GM23338 (cell line): ENCODE data around the gene WWOX. TPM values are rescaled to one million over a fixed set of nuclear protein-coding genes. Genes with fewer than 3 reads are reported as not detected.

Experiments
- ATAC-seq: fragments of 200-7000 bp; cut with Tn5 transposase; 3 replicates; pipeline ENCODE4 v1.9.1; 2020
- DNase-seq: peaks from one replicate; pipeline ENCODE4 v3.0.0-alpha.2; 2015; ENCODE audit warnings: low spot score
- H2AFZ ChIP-seq: fragments of 200-600 bp; sonication (generic); 2 replicates; pipeline ENCODE4 v1.8.0; 2016; ENCODE audit warnings: antibody characterized with exemption, mild to moderate bottlenecking, moderate library complexity
- H3F3A ChIP-seq: fragments of 200-600 bp; sonication (generic); replicated peaks from 2 replicates; pipeline ENCODE4 v1.8.0; 2017; ENCODE audit warnings: antibody characterized with exemption, mixed run types, low read depth
- H3K27ac ChIP-seq: fragments of 200-600 bp; sonication (generic); 2 replicates; pipeline ENCODE4 v1.6.1; 2016; ENCODE audit warnings: low read depth
- H3K27me3 ChIP-seq: fragments of 200-600 bp; sonication (generic); 2 replicates; pipeline ENCODE4 v1.8.0; 2016; ENCODE audit warnings: mild to moderate bottlenecking, mixed run types, moderate library complexity; ENCODE audit not compliant: insufficient read depth
- H3K36me3 ChIP-seq: fragments of 200-600 bp; sonication (generic); 2 replicates; pipeline ENCODE4 v1.8.0; 2016; ENCODE audit warnings: mild to moderate bottlenecking; ENCODE audit not compliant: insufficient read depth
- H3K4me1 ChIP-seq: fragments of 200-600 bp; sonication (generic); 2 replicates; pipeline ENCODE4 v1.8.0; 2016; ENCODE audit warnings: mild to moderate bottlenecking, moderate library complexity; ENCODE audit not compliant: insufficient read depth
- H3K4me2 ChIP-seq: fragments of 200-600 bp; sonication (generic); 2 replicates; pipeline ENCODE4 v1.7.1; 2017; ENCODE audit warnings: mixed run types
- H3K4me3 ChIP-seq: fragments of 200-600 bp; sonication (generic); 2 replicates; pipeline ENCODE4 v1.6.1; 2016; ENCODE audit warnings: mixed run types
- H3K79me2 ChIP-seq: fragments of 200-600 bp; sonication (generic); replicated peaks from 2 replicates; pipeline ENCODE4 v1.8.0; 2017; ENCODE audit warnings: mild to moderate bottlenecking; ENCODE audit not compliant: insufficient read depth
- H3K9me2 ChIP-seq: fragments of 200-600 bp; sonication (generic); 2 replicates; pipeline ENCODE4 v1.8.0; 2017; ENCODE audit not compliant: insufficient read depth
- H4K20me1 ChIP-seq: fragments of 200-600 bp; sonication (generic); replicated peaks from 2 replicates; pipeline ENCODE4 v1.8.0; 2017; ENCODE audit warnings: mild to moderate bottlenecking; ENCODE audit not compliant: insufficient read depth
- H3K27ac Mint-ChIP-seq: 2 replicates; pipeline ENCODE4 v1.8.0; 2020; ENCODE audit warnings: inconsistent platforms, mild to moderate bottlenecking, moderate library complexity, mixed read lengths
- H3K27me3 Mint-ChIP-seq: 3 replicates; pipeline ENCODE4 v1.8.0; 2022; ENCODE audit warnings: low read depth, mild to moderate bottlenecking, moderate library complexity, mixed read lengths, inconsistent platforms; ENCODE audit not compliant: insufficient read depth, poor library complexity
- H3K36me3 Mint-ChIP-seq: 3 replicates; pipeline ENCODE4 v1.8.0; 2021; ENCODE audit warnings: low read depth, mild to moderate bottlenecking, inconsistent platforms, moderate library complexity, mixed read lengths
- H3K4me1 Mint-ChIP-seq: 3 replicates; pipeline ENCODE4 v1.8.0; 2020; ENCODE audit warnings: mild to moderate bottlenecking, inconsistent platforms, mixed read lengths
- H3K4me3 Mint-ChIP-seq: 3 replicates; pipeline ENCODE4 v1.8.0; 2021; ENCODE audit warnings: moderate library complexity, mild to moderate bottlenecking, inconsistent platforms, mixed read lengths
- H3K9me3 Mint-ChIP-seq: 3 replicates; pipeline ENCODE4 v1.8.0; 2020; ENCODE audit warnings: moderate library complexity, mild to moderate bottlenecking, inconsistent platforms, mixed read lengths
- CTCF ChIP-seq, 2 experiments: fragments of 200-600 bp in 1 of 2; sonication (generic) in 1 of 2; conservative IDR thresholded peaks; 2 replicates each; pipeline versions ENCODE4 v1.5.1 to v1.6.1; 2016 to 2017; ENCODE audit warnings: antibody characterized with exemption in 2 of 2, low read depth in 2 of 2, mild to moderate bottlenecking in 2 of 2, moderate library complexity in 1 of 2
- ETS1 ChIP-seq: IDR thresholded peaks from 2 replicates; pipeline ENCODE4 v1.6.1; 2016; ENCODE audit warnings: antibody characterized with exemption
- EZH2phosphoT487 ChIP-seq: fragments of 200-600 bp; sonication (generic); IDR thresholded peaks from one replicate; pipeline ENCODE4 v1.8.1; 2018; ENCODE audit warnings: antibody characterized with exemption; ENCODE audit not compliant: unreplicated experiment
- JUNB ChIP-seq: IDR thresholded peaks from one replicate; pipeline ENCODE4 v1.6.1; 2016; ENCODE audit warnings: antibody characterized with exemption; ENCODE audit not compliant: unreplicated experiment
- NANOG ChIP-seq: IDR thresholded peaks from 2 replicates; pipeline ENCODE4 v1.6.1; 2016; ENCODE audit warnings: antibody characterized with exemption, borderline replicate concordance
- REST ChIP-seq: IDR thresholded peaks from one replicate; pipeline ENCODE4 v1.6.1; 2018; ENCODE audit warnings: antibody characterized with exemption; ENCODE audit not compliant: unreplicated experiment
- ZNF114 ChIP-seq: fragments of 250-450 bp; sonication (Bioruptor Pico); IDR thresholded peaks from 2 replicates; pipeline ENCODE4 v1.5.0; 2020; ENCODE audit warnings: mild to moderate bottlenecking, moderate library complexity
- ZNF331 ChIP-seq: fragments of 250-450 bp; sonication (Bioruptor Pico); IDR thresholded peaks from 2 replicates; pipeline ENCODE4 v1.5.0; 2020; ENCODE audit warnings: low read depth, mild to moderate bottlenecking, moderate library complexity
- polyA plus RNA-seq: library from polyadenylated mRNA; unstranded; fragments of >200 nt; fragmentation: Nextera tagmentation; extraction: Ambion mirVana; gene quantifications from 2 replicates; pipeline ENCODE4 v1.2.1, GENCODE V29; 2016
- total RNA-seq: library from RNA; depleted of rRNA; stranded (reverse); fragments of >200 nt; shearing (Covaris generic); gene quantifications from 2 replicates; pipeline ENCODE4 v1.2.3, GENCODE V29; 2014
- TF ChIP-seq, protein P1 (sequence below): fragments of 250-450 bp; sonication (Bioruptor Pico); IDR thresholded peaks from 2 replicates; pipeline ENCODE4 v1.5.0; 2020; ENCODE audit warnings: mild to moderate bottlenecking, moderate library complexity

The WWOX gene
- total and polyA plus RNA-seq, 2 experiments from 2014 or later, result 10.0 to 19.3 TPM

DNA sequence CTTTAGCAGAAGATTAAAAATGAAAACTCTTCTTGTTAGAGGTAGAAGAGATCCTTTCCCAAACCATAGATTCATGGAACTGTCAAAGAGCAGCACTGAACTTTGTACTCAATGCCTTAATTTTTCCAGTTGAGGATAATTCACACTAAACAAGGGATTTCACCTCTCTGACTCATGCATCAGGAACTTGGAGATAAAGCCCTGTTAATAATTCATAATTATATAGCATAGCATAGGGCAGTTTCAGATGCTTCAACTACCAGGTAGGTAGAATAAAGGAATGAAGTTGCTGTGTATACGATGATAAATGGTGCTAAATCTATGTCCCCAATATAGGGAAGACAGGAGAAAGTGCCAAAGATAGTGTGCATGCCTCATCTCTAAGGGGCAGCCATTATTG lies 1050.7 kb downstream of the WWOX start (continued):
- TF ChIP-seq REST, result no peak
- no peak for TF ChIP-seq ZNF114 (CRISPR knock-in tag)
- no peak for TF ChIP-seq JUNB
- no peak for TF ChIP-seq ZNF331
- TF ChIP-seq ETS1, result no peak
- no peak for TF ChIP-seq NANOG

- Histone ChIP-seq H3K4me3 (no peak overlapping the region), H3K36me3 (no peaks in the 10 kb centered on the region), H3K27ac (no peak overlapping the region), H3F3A (no peaks in the 10 kb centered on the region), H2AFZ (no peak overlapping the region), H3K4me2 (no peak overlapping the region), H3K27me3 (no peaks in the 10 kb centered on the region), H3K4me1 (no peaks in the 10 kb centered on the region), H4K20me1 (no peaks in the 10 kb centered on the region), H3K79me2 (no peaks in the 10 kb centered on the region), H3K9me2 (0 out of 2 replicates have a peak, but pooled peaks cover 8% of the 10 kb centered on the region)
- Mint-ChIP-seq H3K27ac (no peak overlapping the region), H3K27me3 (peaks cover 6% of the 10 kb centered on the region), H3K4me3 (no peak overlapping the region), H3K36me3 (no peaks in the 10 kb centered on the region), H3K9me3 (no peaks in the 10 kb centered on the region), H3K4me1 (peaks cover 10% of the 10 kb centered on the region)
- TF ChIP-seq CTCF (conservative IDR thresholded peaks at IDR 0.05; ENCODE audit: low read depth in 2 of 2) (no peak), EZH2phosphoT487 (no peak), JUNB (no peak), ZNF114 (CRISPR knock-in tag) (no peak)
- TF ChIP-seq, protein P1, sequence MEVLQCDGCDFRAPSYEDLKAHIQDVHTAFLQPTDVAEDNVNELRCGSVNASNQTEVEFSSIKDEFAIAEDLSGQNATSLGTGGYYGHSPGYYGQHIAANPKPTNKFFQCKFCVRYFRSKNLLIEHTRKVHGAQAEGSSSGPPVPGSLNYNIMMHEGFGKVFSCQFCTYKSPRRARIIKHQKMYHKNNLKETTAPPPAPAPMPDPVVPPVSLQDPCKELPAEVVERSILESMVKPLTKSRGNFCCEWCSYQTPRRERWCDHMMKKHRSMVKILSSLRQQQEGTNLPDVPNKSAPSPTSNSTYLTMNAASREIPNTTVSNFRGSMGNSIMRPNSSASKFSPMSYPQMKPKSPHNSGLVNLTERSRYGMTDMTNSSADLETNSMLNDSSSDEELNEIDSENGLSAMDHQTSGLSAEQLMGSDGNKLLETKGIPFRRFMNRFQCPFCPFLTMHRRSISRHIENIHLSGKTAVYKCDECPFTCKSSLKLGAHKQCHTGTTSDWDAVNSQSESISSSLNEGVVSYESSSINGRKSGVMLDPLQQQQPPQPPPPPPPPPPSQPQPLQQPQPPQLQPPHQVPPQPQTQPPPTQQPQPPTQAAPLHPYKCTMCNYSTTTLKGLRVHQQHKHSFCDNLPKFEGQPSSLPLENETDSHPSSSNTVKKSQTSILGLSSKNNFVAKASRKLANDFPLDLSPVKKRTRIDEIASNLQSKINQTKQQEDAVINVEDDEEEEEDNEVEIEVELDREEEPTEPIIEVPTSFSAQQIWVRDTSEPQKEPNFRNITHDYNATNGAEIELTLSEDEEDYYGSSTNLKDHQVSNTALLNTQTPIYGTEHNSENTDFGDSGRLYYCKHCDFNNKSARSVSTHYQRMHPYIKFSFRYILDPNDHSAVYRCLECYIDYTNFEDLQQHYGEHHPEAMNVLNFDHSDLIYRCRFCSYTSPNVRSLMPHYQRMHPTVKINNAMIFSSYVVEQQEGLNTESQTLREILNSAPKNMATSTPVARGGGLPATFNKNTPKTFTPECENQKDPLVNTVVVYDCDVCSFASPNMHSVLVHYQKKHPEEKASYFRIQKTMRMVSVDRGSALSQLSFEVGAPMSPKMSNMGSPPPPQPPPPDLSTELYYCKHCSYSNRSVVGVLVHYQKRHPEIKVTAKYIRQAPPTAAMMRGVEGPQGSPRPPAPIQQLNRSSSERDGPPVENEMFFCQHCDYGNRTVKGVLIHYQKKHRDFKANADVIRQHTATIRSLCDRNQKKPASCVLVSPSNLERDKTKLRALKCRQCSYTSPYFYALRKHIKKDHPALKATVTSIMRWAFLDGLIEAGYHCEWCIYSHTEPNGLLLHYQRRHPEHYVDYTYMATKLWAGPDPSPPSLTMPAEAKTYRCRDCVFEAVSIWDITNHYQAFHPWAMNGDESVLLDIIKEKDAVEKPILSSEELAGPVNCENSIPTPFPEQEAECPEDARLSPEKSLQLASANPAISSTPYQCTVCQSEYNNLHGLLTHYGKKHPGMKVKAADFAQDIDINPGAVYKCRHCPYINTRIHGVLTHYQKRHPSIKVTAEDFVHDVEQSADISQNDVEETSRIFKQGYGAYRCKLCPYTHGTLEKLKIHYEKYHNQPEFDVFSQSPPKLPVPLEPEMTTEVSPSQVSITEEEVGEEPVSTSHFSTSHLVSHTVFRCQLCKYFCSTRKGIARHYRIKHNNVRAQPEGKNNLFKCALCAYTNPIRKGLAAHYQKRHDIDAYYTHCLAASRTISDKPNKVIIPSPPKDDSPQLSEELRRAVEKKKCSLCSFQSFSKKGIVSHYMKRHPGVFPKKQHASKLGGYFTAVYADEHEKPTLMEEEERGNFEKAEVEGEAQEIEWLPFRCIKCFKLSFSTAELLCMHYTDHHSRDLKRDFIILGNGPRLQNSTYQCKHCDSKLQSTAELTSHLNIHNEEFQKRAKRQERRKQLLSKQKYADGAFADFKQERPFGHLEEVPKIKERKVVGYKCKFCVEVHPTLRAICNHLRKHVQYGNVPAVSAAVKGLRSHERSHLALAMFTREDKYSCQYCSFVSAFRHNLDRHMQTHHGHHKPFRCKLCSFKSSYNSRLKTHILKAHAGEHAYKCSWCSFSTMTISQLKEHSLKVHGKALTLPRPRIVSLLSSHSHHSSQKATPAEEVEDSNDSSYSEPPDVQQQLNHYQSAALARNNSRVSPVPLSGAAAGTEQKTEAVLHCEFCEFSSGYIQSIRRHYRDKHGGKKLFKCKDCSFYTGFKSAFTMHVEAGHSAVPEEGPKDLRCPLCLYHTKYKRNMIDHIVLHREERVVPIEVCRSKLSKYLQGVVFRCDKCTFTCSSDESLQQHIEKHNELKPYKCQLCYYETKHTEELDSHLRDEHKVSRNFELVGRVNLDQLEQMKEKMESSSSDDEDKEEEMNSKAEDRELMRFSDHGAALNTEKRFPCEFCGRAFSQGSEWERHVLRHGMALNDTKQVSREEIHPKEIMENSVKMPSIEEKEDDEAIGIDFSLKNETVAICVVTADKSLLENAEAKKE (CRISPR knock-in tag), result no peak
- ATAC-seq (no peak), DNase-seq (no peak)
These were observed 1051.3 kb downstream of the WWOX start for GRCh38 chr16:79150632-79151310.
